Stimulated activated CD8-positive, alpha-beta memory T cell treated with anti-CD3 and anti-CD28 coated beads, Interleukin-4, amount 100 ng/mL, for 4 hours (primary cell): ENCODE measurements around the gene RPP25.

ENCODE experiments used
- DNase-seq, 2 donors: peaks; one replicate each; pipeline ENCODE4 v3.0.0-alpha.2; 2020; ENCODE audit warnings: low read depth in 2 of 2, low spot score in 1 of 2

RPP25 gene

GRCh38 chr15:74956648-74957475 is at the start of gene RPP25:
TSS of gene RPP25 (minus strand) at chr15:74956772. CDS start at chr15:74956583, 189 bp downstream.
- DNase-seq = peak; percentile 42 to 52

DNA sequence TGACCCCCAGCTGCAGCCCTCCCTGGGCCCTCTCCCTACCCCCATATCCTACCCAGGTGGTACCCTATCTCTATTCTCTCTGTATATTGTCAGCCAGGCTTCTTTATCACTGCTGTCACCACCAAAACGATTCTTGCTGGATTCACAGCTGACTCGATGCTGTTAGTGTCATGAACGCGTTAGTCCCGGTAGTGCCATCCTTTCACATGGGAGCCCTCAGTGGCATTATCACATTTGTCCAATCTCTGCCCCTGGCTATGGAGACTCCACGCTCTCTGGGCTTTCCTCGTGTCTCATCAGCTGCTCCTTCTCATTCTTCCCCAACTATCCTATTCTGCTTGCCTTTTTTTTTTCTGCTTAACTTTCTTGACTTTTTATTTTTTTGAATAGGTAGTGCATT is 45.8 kb upstream of the RPP25 start:
- no peak for DNase-seq

- no peak for DNase-seq
Observed at GRCh38 chr15:75001310-75001709, 44.7 kb upstream of the RPP25 start.

- DNase-seq = no peak
Observed at GRCh38 chr15:74997543-74997942, 41.0 kb upstream of the RPP25 start.

GRCh38 chr15:74997141-74997540 is 40.6 kb upstream of the RPP25 start:
- no peak for DNase-seq

DNA sequence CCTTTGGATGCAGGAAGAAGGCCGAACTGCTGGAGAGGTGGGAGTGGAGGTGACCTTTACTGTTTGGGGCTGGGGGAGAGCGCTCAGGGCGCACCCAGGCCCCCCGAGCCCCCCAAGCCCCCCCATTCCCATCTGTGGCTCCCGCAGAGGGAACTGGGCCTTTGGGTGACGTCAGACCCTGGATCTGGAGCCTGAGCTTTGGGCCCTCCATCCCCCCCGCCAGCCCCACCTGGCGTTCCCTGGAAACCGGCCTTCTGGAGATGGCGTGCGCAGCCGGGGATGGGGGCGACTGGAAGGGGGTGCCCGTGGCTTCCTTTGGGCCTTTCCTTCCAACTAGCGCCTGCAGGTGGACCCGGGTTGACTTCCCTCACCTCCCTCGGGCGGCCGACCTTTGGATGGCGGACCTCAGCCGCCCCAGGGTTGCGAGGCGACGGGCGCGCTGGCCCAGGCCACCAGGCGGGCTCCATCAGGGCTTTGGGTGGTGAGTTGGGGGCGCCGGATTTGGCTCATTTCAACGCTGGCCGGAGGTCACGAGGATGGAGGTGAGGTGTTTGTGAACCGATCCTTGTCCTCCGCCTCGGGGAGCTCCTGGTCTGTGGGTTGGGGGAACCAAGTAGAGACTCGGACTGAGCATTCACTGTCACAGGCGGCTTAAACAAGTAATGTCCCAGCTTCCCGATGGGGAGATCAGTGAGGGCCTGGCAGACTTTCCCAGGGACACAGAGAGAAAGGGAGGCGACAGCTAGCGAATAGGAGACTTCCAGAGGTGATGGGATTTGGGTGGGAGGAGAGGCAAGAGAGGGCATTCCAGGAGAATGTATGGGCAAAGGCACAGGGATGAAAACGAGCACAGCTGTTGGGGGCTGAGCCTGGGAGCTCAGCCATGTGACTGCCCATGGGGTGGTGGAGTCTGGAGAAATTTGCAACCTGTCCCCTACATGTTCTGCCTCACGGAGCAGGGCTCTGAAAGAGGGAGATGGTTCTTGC is 39.5 kb upstream of the RPP25 start:
- no peak for DNase-seq

- DNase-seq = peak; percentile 70 to 71
Observed at GRCh38 chr15:74995182-74995778, 38.7 kb upstream of the RPP25 start, which contains the start of gene SCAMP5. TSS of gene SCAMP5 (plus strand) at chr15:74995563. CDS start at chr15:75011840, 16,277 bp downstream.

DNA sequence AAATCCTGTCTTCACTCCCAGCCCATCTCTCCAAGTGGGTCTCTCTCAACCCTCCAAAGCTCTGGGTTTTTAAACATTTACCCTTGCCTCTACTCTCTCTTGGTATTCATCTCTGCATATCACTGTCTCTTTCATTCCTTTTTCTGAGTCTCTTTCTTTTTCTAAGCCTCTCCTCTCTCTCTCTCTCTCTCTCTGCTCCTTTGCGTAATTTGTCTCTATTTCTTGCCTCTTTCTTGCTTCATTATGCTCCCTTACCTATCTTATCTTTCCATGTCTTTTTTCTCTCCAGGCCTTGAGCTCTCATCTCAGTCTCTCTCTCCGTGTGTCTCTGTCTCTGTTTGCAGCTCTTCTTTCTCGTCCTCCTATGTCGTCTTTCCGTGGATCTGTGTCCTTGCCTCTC is 38.1 kb upstream of the RPP25 start:
- no peak for DNase-seq

- DNase-seq = no peak
Observed at GRCh38 chr15:74994236-74994635, 37.7 kb upstream of the RPP25 start.

DNA sequence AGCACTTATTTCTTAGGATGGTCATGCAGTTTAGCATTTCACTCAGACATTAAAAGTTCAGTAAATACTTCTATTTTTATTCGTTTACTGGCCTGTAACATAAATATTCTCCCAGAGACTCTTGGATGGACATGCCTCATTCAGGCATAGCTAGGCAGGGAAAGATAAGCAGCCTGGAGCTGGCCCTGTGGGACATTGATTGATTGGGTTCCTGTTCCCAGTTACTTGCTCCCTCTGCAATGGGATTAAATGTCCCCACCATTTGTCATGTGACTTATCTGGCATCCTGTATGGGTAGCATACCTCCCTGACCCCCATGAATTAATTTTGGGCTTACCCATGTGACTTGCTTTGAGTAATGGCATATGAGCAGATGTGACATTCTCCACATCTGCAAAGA is 36.0 kb upstream of the RPP25 start:
- no peak for DNase-seq

- DNase-seq = no peak
Observed at GRCh38 chr15:74989527-74989926, 33.0 kb upstream of the RPP25 start.

- DNase-seq = no peak
Observed at GRCh38 chr15:74988007-74988800, 31.6 kb upstream of the RPP25 start.

DNA sequence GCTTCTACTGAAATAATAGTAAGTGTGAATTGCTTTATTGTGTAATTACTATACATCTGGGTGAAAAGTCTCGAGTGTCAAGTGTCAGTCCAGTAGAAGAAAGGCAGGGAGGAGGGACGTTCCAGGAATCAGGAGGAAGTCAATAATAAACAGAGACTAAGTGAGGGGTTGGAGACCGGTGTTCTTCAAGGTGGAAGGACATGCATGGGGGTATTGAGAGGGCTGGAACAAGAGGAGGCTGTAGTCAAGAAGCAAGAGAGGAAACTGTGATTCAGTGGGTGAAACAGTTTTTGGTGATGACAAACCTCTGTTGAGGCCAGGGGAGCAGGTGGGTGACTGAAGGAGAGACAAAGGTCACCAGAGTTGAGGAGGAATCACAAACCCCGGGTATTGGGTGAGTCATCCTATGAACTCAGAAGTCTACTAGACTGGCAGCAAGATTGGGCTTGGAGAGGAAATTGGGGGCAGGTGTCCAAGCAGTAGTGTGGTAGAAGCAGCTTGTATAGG is 27.2 kb upstream of the RPP25 start:
- DNase-seq = peak in 1 of 2 donors; percentile 10

DNA sequence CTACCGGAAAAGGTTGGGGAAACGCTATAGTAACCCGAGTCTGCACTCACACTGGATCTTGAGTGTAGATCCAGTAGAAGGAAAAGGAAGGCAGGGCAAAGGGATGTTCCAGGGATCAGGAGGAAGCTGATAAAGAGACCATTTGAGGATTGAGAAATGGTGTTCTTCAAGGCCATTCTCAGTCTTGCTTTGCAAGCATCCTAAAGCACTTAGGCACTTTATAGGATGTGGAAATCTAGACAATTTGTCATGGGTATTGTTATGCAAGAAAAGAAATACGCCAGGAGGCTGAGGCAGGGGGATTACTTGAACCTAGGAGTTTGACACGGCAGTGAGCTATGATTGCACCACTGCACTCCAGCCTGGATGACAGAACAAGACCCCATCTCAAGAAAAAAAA is 25.6 kb upstream of the RPP25 start:
- DNase-seq = no peak

GRCh38 chr15:74978503-74978902 is 21.9 kb upstream of the RPP25 start:
- peak in 1 of 2 donors; percentile 17 for DNase-seq

DNA sequence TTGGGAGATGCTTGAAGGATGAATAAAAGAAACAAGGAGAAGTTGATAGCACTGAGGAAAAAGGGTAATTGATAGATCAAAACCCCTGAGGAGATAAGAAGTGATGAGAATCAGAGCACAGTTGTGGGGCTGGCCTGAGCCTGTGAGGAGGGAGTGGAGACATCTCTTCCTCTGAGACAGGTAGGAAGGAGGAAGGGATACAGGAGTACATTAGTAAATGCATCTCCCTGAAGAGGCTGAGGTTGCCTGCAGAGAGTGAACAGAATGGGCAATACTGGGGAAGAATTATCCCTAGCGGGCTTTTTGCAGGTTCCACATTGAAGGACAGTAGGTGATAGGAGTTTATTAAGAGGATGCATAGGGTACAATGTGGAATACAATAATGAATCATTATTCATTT is 21.5 kb upstream of the RPP25 start:
- no peak for DNase-seq

DNA sequence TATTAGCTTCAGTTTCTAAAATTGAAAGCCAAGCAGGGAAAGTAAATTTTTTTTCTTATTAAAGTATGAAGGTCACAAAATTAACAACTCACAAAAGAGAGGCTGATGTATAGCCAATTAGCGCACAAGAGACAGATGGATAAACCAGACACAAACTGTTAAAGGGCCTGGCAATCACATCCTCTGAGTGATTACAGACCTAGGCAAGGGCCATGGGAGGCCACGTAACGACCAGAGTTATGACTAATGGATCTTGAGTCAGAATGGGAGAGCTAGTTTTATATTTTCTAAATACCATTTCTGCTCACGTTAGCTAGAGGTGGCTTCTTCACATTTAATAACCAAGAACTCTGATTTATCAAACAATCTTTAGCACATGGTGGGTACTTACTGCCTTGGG is 21.0 kb upstream of the RPP25 start:
- DNase-seq = no peak

DNA sequence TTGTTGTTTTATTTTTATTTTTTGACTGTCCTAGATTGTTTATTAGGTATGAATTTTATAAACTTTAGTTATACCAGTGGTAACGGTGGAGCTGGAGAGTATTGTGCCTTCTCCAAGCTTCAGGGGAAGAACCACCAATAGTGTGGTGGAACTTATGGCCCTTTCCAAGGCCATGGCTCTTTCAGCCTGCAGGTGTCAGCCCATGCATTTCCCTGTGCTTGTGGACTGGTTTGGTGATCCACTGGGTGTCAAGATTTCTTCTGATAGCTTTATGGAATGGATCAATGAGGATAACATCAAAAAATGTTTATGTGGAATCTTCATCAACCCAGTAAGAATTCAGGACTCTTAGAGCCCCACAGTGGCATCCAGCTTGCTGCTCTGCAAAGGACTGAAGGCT is 19.6 kb upstream of the RPP25 start:
- DNase-seq = no peak

DNA sequence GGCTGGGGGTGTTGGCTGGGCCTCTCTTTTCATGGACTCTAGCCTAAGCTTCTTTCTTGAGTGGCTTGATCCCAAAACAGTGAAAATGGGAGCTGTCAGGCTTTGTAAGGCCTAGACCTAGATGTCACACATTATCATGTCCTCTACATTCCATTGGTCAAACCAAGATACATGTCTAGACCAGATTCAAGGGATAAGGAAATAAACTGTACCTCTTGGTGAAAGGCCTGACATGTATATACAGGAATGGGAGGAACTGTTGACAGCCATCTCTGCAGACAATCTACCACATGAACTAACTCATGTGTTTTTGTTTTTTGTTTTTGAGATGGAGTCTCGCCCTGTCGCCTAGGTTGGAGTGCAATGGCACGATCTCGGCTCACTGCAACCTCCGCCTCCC is 11.1 kb upstream of the RPP25 start:
- DNase-seq = no peak

DNA sequence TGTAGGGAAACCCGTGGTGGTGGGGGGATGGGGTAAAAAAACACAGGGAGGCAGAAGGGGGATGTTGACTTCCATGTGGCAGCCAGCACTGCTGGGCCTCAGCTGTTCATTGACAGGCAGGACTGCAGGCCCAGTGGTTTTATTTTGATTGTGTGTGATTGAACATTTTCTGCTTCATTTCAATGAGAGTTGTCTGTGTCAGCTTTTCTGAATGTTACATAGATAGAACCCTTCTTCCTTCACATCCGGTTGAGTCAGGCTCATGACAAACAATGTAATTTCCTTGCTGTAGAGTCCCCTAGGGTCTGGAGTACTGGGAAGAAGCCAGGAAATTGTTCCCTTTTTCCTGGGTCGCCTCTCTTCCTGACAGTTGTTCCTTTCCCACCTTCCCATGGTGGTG is 8.2 kb upstream of the RPP25 start:
- no peak for DNase-seq
